Measurements from ENCODE around the gene MCM10. TPM values are rescaled to one million over a fixed set of nuclear protein-coding genes. Genes with fewer than 3 reads are reported as not detected.

MCM10 gene
- total RNA-seq, 4 donors from 2014 or later = 0.36 to 1.7 (median 1.2) TPM

- H3K4me1 ChIP-seq = no peaks in the 10 kb centered on the region
- no peaks in the 10 kb centered on the region for H3K9me3 ChIP-seq
- H3K36me3 ChIP-seq = no peaks in the 10 kb centered on the region
- no peak overlapping the region for H3K27ac ChIP-seq
- no peaks in the 10 kb centered on the region for H3K27me3 ChIP-seq
- no peak for DNase-seq (ENCODE audit: low spot score in 2 of 2)
- no peak for TF ChIP-seq POLR2AphosphoS5 (IDR thresholded peaks at IDR 0.05)
- H3K4me3 ChIP-seq = no peak overlapping the region
- 76% methylated on average over 9 of the region's 9 CpGs for WGBS
Measured at GRCh38 chr10:13247246-13247645, 85.9 kb downstream of the MCM10 start.

- H3K27me3 ChIP-seq = no peaks in the 10 kb centered on the region
- 97% methylated on average over 4 of the region's 4 CpGs for WGBS
- H3K4me1 ChIP-seq = no peaks in the 10 kb centered on the region
- no peak overlapping the region for H3K27ac ChIP-seq
- H3K9me3 ChIP-seq = no peaks in the 10 kb centered on the region
- DNase-seq (ENCODE audit: low spot score in 2 of 2) = no peak
- H3K4me3 ChIP-seq = no peak overlapping the region
- H3K36me3 ChIP-seq = no peaks in the 10 kb centered on the region
- TF ChIP-seq POLR2A (IDR thresholded peaks at IDR 0.05) (no peak), CTCF (IDR thresholded peaks at IDR 0.05) (no peak), POLR2AphosphoS5 (IDR thresholded peaks at IDR 0.05) (no peak), EP300 (IDR thresholded peaks at IDR 0.05) (no peak)
Measured at GRCh38 chr10:13247784-13248183, 86.4 kb downstream of the MCM10 start.

GRCh38 chr10:13253726-13254125, 92.4 kb downstream of the MCM10 start:
- no peaks in the 10 kb centered on the region for H3K9me3 ChIP-seq
- 65% methylated on average over 4 of the region's 4 CpGs for WGBS
- no peak overlapping the region for H3K27ac ChIP-seq
- no peak for DNase-seq (ENCODE audit: low spot score in 2 of 2)
- H3K36me3 ChIP-seq = no peaks in the 10 kb centered on the region
- no peaks in the 10 kb centered on the region for H3K4me1 ChIP-seq
- no peak overlapping the region for H3K4me3 ChIP-seq
- TF ChIP-seq CTCF (IDR thresholded peaks at IDR 0.05) (no peak), POLR2AphosphoS5 (IDR thresholded peaks at IDR 0.05) (no peak), EP300 (IDR thresholded peaks at IDR 0.05) (no peak), POLR2A (IDR thresholded peaks at IDR 0.05) (no peak)
- no peaks in the 10 kb centered on the region for H3K27me3 ChIP-seq

GRCh38 chr10:13256627-13257026, 95.3 kb downstream of the MCM10 start:
- TF ChIP-seq CTCF (IDR thresholded peaks at IDR 0.05) (no peak), POLR2AphosphoS5 (IDR thresholded peaks at IDR 0.05) (no peak), POLR2A (IDR thresholded peaks at IDR 0.05) (no peak), EP300 (IDR thresholded peaks at IDR 0.05) (no peak)
- DNase-seq (ENCODE audit: low spot score in 2 of 2) = no peak
- Histone ChIP-seq H3K9me3 (no peaks in the 10 kb centered on the region), H3K4me3 (no peak overlapping the region), H3K4me1 (no peaks in the 10 kb centered on the region), H3K27ac (no peak overlapping the region), H3K27me3 (no peaks in the 10 kb centered on the region), H3K36me3 (no peaks in the 10 kb centered on the region)
- 96% methylated on average over 2 of the region's 2 CpGs for WGBS

- no peaks in the 10 kb centered on the region for H3K9me3 ChIP-seq
- no peaks in the 10 kb centered on the region for H3K27me3 ChIP-seq
- TF ChIP-seq POLR2AphosphoS5 (IDR thresholded peaks at IDR 0.05) (no peak), CTCF (IDR thresholded peaks at IDR 0.05) (no peak), EP300 (IDR thresholded peaks at IDR 0.05) (no peak), POLR2A (IDR thresholded peaks at IDR 0.05) (no peak)
- H3K36me3 ChIP-seq = no peaks in the 10 kb centered on the region
- WGBS = 76% methylated on average over 5 of the region's 5 CpGs
- H3K4me1 ChIP-seq = no peaks in the 10 kb centered on the region
- no peak overlapping the region for H3K27ac ChIP-seq
- H3K4me3 ChIP-seq = no peak overlapping the region
- DNase-seq (ENCODE audit: low spot score in 2 of 2) = no peak
Measured at GRCh38 chr10:13257621-13258140, 96.3 kb downstream of the MCM10 start.

Other genes with a start within 250 kb of the MCM10 start
- 100 to 1,000 TPM in 1 of 4 donors, 10 to 100 TPM in 3; 31.3 to 124 (median 60.2) TPM for gene CCDC3, start 159.8 kb upstream of the MCM10 start, total RNA-seq
- gene OPTN, start 61.4 kb upstream of the MCM10 start, total RNA-seq = 10 to 100 TPM; 43.7 to 75.6 (median 62.5) TPM
- gene UCMA, start 72.8 kb downstream of the MCM10 start, total RNA-seq = not detected
- 10 to 100 TPM; 10.5 to 22.2 (median 13.3) TPM for gene PHYH, start 138.5 kb downstream of the MCM10 start, total RNA-seq
- gene SEPHS1, start 186.7 kb downstream of the MCM10 start, total RNA-seq = 10 to 100 TPM; 23.1 to 31.6 (median 25.4) TPM